Measurements from ENCODE around the gene CATSPERZ. TPM values are rescaled to one million over a fixed set of nuclear protein-coding genes. Genes with fewer than 3 reads are reported as not detected.

Gene CATSPERZ
- total and polyA plus RNA-seq, 9 of the 15 experiments (the other 6 are each of a cell fraction or from before 2014, with no cell fraction given), result 0.86 to 8.5 (median 3.5) TPM

DNA sequence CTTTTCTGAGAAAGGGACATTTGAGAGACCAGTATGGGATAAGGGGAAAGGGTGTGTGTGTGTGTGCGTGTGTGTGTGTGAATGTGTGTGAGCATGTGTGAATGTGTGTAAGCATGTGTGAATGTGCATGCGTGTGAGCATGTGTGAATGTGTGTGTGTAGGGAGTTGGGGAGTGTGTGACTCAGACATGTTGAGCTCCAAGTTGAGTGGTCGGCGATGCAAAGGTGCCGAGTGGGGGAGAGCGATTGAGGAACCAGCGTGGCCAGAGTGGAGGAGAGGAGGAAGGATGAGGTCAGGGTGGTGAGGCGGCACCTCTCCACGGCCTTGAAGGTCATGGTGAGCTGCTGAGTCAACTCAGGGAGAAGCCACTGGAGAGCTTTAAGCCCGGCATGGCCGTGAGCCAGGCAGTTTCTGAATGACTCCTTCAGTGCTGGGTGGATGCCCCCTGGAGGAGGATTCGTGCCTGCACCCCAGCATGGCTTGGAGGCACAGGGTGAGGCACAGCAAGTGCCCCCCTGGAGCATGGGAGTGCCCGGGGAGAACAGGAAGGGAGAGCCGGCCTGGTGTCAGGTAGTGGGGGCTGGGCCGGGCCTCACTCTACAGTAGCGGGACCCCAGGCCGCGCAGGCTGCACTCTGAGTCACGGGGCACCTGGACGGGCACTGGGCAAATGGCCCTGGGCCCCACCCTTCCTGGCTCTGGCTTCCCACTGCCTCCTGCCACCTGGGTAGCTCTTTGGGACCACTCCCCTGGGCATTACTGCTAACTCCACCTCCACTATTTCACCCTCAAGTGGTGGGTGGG lies 31.6 kb downstream of the CATSPERZ start (continued):
- TF ChIP-seq, protein P1, sequence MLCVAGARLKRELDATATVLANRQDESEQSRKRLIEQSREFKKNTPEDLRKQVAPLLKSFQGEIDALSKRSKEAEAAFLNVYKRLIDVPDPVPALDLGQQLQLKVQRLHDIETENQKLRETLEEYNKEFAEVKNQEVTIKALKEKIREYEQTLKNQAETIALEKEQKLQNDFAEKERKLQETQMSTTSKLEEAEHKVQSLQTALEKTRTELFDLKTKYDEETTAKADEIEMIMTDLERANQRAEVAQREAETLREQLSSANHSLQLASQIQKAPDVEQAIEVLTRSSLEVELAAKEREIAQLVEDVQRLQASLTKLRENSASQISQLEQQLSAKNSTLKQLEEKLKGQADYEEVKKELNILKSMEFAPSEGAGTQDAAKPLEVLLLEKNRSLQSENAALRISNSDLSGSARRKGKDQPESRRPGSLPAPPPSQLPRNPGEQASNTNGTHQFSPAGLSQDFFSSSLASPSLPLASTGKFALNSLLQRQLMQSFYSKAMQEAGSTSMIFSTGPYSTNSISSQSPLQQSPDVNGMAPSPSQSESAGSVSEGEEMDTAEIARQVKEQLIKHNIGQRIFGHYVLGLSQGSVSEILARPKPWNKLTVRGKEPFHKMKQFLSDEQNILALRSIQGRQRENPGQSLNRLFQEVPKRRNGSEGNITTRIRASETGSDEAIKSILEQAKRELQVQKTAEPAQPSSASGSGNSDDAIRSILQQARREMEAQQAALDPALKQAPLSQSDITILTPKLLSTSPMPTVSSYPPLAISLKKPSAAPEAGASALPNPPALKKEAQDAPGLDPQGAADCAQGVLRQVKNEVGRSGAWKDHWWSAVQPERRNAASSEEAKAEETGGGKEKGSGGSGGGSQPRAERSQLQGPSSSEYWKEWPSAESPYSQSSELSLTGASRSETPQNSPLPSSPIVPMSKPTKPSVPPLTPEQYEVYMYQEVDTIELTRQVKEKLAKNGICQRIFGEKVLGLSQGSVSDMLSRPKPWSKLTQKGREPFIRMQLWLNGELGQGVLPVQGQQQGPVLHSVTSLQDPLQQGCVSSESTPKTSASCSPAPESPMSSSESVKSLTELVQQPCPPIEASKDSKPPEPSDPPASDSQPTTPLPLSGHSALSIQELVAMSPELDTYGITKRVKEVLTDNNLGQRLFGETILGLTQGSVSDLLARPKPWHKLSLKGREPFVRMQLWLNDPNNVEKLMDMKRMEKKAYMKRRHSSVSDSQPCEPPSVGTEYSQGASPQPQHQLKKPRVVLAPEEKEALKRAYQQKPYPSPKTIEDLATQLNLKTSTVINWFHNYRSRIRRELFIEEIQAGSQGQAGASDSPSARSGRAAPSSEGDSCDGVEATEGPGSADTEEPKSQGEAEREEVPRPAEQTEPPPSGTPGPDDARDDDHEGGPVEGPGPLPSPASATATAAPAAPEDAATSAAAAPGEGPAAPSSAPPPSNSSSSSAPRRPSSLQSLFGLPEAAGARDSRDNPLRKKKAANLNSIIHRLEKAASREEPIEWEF (CRISPR knock-in tag; IDR thresholded peaks at IDR 0.05), result no peak
- peak in 1 of 2 experiments; percentile 60; a peak in 1 of 4 replicates for TF ChIP-seq KDM4B (IDR thresholded peaks at IDR 0.05; ENCODE audit: borderline replicate concordance in 2 of 2, low read depth in 1 of 2)
- TF ChIP-seq ETV6 (IDR thresholded peaks at IDR 0.05; ENCODE audit: borderline replicate concordance in 1 of 2, low read depth in 2 of 2, low read length in 1 of 2), result no peak
- no peak for TF ChIP-seq ETV6 (CRISPR knock-in tag; IDR thresholded peaks at IDR 0.05; ENCODE audit: borderline replicate concordance)
- peak; percentile 94 for TF ChIP-seq OTX1 (CRISPR knock-in tag; IDR thresholded peaks at IDR 0.05)
- peak; percentile 33; the same call in 1 of the 2 replicates for TF ChIP-seq NFATC3 (IDR thresholded peaks at IDR 0.05)
- no peak for TF ChIP-seq CCNT2 (IDR thresholded peaks at IDR 0.05; ENCODE audit: borderline replicate concordance, extremely low read depth, insufficient read length, low read depth, low read length)
- TF ChIP-seq ZNF75A (CRISPR knock-in tag; IDR thresholded peaks at IDR 0.05), result no peak
- TF ChIP-seq ZNF589 (CRISPR knock-in tag; IDR thresholded peaks at IDR 0.05; ENCODE audit: low read depth), result peak; percentile 38; the same call in 1 of the 2 replicates
- TF ChIP-seq, protein P2, sequence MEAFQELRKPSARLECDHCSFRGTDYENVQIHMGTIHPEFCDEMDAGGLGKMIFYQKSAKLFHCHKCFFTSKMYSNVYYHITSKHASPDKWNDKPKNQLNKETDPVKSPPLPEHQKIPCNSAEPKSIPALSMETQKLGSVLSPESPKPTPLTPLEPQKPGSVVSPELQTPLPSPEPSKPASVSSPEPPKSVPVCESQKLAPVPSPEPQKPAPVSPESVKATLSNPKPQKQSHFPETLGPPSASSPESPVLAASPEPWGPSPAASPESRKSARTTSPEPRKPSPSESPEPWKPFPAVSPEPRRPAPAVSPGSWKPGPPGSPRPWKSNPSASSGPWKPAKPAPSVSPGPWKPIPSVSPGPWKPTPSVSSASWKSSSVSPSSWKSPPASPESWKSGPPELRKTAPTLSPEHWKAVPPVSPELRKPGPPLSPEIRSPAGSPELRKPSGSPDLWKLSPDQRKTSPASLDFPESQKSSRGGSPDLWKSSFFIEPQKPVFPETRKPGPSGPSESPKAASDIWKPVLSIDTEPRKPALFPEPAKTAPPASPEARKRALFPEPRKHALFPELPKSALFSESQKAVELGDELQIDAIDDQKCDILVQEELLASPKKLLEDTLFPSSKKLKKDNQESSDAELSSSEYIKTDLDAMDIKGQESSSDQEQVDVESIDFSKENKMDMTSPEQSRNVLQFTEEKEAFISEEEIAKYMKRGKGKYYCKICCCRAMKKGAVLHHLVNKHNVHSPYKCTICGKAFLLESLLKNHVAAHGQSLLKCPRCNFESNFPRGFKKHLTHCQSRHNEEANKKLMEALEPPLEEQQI (IDR thresholded peaks at IDR 0.05), result no peak
- TF ChIP-seq GABPB1 (CRISPR knock-in tag; IDR thresholded peaks at IDR 0.05), result peak; percentile 26; the same call in 1 of the 2 replicates
- TF ChIP-seq FOXJ2 (tag; IDR thresholded peaks at IDR 0.05), result no peak
- TF ChIP-seq HDAC2 (IDR thresholded peaks at IDR 0.05), result peak; percentile 87
- peak; percentile 59; the same call in 1 of the 2 replicates for TF ChIP-seq ZBTB17 (CRISPR knock-in tag; IDR thresholded peaks at IDR 0.05)
- no peak for TF ChIP-seq NR2F6 (CRISPR knock-in tag; IDR thresholded peaks at IDR 0.05)
- no peak for TF ChIP-seq JUNB (CRISPR knock-in tag; conservative IDR thresholded peaks at IDR 0.05)
- no peak for TF ChIP-seq YBX1 (IDR thresholded peaks at IDR 0.05)
- no peak for TF ChIP-seq ZNF174 (CRISPR knock-in tag; IDR thresholded peaks at IDR 0.05)
- TF ChIP-seq PTTG1 (tag; IDR thresholded peaks at IDR 0.05; ENCODE audit: low read depth), result no peak
- no peak for TF ChIP-seq CHD1 (IDR thresholded peaks at IDR 0.05; ENCODE audit: low read length)
- TF ChIP-seq TEAD1 (CRISPR knock-in tag; IDR thresholded peaks at IDR 0.05), result no peak
